Measurements from ENCODE around the gene NUAK1.

NUAK1 gene

DNA sequence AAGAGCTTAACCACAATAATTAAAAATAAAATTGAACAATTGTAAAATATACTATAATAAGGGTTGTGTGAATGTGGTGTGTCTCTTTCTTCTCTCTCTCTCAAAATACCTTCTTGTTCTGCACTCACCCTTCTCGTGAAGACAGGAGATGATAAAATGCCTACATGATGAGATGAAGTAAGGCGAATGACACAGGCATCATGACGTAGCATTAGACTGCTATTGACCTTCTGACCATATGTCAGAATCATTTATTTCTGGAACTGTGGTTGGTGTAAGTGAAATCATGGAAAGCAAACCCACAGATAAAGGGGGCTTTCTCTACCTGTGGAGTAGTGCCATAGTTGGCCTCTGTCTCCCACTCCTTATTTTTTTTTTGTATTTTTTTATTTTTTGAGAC is 37.8 kb upstream of the NUAK1 start:
- ATAC-seq = no peak
- TF ChIP-seq ZNF70 (CRISPR knock-in tag; IDR thresholded peaks at IDR 0.05) = no peak
- TF ChIP-seq ZFP3 (CRISPR knock-in tag; IDR thresholded peaks at IDR 0.05) = no peak
- TF ChIP-seq, protein P1, sequence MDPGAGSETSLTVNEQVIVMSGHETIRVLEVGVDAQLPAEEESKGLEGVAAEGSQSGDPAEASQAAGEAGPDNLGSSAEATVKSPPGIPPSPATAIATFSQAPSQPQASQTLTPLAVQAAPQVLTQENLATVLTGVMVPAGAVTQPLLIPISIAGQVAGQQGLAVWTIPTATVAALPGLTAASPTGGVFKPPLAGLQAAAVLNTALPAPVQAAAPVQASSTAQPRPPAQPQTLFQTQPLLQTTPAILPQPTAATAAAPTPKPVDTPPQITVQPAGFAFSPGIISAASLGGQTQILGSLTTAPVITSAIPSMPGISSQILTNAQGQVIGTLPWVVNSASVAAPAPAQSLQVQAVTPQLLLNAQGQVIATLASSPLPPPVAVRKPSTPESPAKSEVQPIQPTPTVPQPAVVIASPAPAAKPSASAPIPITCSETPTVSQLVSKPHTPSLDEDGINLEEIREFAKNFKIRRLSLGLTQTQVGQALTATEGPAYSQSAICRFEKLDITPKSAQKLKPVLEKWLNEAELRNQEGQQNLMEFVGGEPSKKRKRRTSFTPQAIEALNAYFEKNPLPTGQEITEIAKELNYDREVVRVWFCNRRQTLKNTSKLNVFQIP (CRISPR knock-in tag; IDR thresholded peaks at IDR 0.05; ENCODE audit: borderline replicate concordance, low read depth) = no peak
- TF ChIP-seq, protein P2, sequence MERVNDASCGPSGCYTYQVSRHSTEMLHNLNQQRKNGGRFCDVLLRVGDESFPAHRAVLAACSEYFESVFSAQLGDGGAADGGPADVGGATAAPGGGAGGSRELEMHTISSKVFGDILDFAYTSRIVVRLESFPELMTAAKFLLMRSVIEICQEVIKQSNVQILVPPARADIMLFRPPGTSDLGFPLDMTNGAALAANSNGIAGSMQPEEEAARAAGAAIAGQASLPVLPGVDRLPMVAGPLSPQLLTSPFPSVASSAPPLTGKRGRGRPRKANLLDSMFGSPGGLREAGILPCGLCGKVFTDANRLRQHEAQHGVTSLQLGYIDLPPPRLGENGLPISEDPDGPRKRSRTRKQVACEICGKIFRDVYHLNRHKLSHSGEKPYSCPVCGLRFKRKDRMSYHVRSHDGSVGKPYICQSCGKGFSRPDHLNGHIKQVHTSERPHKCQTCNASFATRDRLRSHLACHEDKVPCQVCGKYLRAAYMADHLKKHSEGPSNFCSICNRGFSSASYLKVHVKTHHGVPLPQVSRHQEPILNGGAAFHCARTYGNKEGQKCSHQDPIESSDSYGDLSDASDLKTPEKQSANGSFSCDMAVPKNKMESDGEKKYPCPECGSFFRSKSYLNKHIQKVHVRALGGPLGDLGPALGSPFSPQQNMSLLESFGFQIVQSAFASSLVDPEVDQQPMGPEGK (CRISPR knock-in tag; IDR thresholded peaks at IDR 0.05; ENCODE audit: borderline replicate concordance) = no peak
- TF ChIP-seq CSDC2 (CRISPR knock-in tag; IDR thresholded peaks at IDR 0.05) = no peak
- no peak for TF ChIP-seq TCF4 (CRISPR knock-in tag; IDR thresholded peaks at IDR 0.05; ENCODE audit: borderline replicate concordance)
- TF ChIP-seq, protein P3, sequence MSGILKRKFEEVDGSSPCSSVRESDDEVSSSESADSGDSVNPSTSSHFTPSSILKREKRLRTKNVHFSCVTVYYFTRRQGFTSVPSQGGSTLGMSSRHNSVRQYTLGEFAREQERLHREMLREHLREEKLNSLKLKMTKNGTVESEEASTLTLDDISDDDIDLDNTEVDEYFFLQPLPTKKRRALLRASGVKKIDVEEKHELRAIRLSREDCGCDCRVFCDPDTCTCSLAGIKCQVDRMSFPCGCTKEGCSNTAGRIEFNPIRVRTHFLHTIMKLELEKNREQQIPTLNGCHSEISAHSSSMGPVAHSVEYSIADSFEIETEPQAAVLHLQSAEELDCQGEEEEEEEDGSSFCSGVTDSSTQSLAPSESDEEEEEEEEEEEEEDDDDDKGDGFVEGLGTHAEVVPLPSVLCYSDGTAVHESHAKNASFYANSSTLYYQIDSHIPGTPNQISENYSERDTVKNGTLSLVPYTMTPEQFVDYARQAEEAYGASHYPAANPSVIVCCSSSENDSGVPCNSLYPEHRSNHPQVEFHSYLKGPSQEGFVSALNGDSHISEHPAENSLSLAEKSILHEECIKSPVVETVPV (CRISPR knock-in tag; IDR thresholded peaks at IDR 0.05) = no peak
- no peak for TF ChIP-seq GLIS3 (CRISPR knock-in tag; IDR thresholded peaks at IDR 0.05)
- TF ChIP-seq, protein P4, sequence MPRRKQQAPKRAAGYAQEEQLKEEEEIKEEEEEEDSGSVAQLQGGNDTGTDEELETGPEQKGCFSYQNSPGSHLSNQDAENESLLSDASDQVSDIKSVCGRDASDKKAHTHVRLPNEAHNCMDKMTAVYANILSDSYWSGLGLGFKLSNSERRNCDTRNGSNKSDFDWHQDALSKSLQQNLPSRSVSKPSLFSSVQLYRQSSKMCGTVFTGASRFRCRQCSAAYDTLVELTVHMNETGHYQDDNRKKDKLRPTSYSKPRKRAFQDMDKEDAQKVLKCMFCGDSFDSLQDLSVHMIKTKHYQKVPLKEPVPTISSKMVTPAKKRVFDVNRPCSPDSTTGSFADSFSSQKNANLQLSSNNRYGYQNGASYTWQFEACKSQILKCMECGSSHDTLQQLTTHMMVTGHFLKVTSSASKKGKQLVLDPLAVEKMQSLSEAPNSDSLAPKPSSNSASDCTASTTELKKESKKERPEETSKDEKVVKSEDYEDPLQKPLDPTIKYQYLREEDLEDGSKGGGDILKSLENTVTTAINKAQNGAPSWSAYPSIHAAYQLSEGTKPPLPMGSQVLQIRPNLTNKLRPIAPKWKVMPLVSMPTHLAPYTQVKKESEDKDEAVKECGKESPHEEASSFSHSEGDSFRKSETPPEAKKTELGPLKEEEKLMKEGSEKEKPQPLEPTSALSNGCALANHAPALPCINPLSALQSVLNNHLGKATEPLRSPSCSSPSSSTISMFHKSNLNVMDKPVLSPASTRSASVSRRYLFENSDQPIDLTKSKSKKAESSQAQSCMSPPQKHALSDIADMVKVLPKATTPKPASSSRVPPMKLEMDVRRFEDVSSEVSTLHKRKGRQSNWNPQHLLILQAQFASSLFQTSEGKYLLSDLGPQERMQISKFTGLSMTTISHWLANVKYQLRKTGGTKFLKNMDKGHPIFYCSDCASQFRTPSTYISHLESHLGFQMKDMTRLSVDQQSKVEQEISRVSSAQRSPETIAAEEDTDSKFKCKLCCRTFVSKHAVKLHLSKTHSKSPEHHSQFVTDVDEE (CRISPR knock-in tag; IDR thresholded peaks at IDR 0.05) = no peak
- no peak for TF ChIP-seq OSR1 (CRISPR knock-in tag; IDR thresholded peaks at IDR 0.05)
- no peak for TF ChIP-seq ZFP30 (CRISPR knock-in tag; IDR thresholded peaks at IDR 0.05)
- no peak for TF ChIP-seq ESRRG (CRISPR knock-in tag; IDR thresholded peaks at IDR 0.05)

DNA sequence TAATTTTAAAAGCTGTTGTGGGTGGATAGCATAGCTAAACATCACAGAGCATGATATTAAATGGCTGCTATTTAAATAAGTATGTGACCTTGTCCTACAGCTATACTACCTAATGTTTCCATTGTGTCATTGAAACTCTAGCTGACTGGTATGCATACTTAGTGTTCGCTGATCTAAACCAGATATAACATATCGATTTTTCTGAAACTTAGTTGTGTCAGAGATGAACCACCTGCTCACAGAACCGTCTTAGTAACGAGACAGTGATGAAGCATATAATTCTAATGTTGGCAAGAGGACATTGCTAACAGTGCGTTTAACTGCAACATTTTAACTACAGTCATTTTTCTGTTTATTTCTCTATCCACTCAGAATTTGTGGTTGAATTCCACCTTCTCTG is 36.1 kb upstream of the NUAK1 start:
- no peak for ATAC-seq
- TF ChIP-seq, protein P3 (CRISPR knock-in tag; IDR thresholded peaks at IDR 0.05) = no peak
- TF ChIP-seq ZNF8 (CRISPR knock-in tag; IDR thresholded peaks at IDR 0.05) (no peak), CSDC2 (CRISPR knock-in tag; IDR thresholded peaks at IDR 0.05) (no peak), RARB (CRISPR knock-in tag; IDR thresholded peaks at IDR 0.05) (no peak), GLIS3 (CRISPR knock-in tag; IDR thresholded peaks at IDR 0.05) (no peak), ZFP3 (CRISPR knock-in tag; IDR thresholded peaks at IDR 0.05) (no peak), ZNF565 (CRISPR knock-in tag; conservative IDR thresholded peaks at IDR 0.05; ENCODE audit: low read depth) (no peak), ZC3H10 (CRISPR knock-in tag; IDR thresholded peaks at IDR 0.05) (no peak), OSR1 (CRISPR knock-in tag; IDR thresholded peaks at IDR 0.05) (no peak), SNAI2 (CRISPR knock-in tag; IDR thresholded peaks at IDR 0.05) (no peak), ZNF70 (CRISPR knock-in tag; IDR thresholded peaks at IDR 0.05) (no peak)
- TF ChIP-seq, protein P1 (CRISPR knock-in tag; IDR thresholded peaks at IDR 0.05; ENCODE audit: borderline replicate concordance, low read depth) = no peak
- TF ChIP-seq, protein P4 (CRISPR knock-in tag; IDR thresholded peaks at IDR 0.05) = no peak
- TF ChIP-seq, protein P5, sequence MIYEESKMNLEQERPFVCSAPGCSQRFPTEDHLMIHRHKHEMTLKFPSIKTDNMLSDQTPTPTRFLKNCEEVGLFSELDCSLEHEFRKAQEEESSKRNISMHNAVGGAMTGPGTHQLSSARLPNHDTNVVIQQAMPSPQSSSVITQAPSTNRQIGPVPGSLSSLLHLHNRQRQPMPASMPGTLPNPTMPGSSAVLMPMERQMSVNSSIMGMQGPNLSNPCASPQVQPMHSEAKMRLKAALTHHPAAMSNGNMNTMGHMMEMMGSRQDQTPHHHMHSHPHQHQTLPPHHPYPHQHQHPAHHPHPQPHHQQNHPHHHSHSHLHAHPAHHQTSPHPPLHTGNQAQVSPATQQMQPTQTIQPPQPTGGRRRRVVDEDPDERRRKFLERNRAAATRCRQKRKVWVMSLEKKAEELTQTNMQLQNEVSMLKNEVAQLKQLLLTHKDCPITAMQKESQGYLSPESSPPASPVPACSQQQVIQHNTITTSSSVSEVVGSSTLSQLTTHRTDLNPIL (CRISPR knock-in tag; IDR thresholded peaks at IDR 0.05; ENCODE audit: low read depth) = no peak
- TF ChIP-seq, protein P2 (CRISPR knock-in tag; IDR thresholded peaks at IDR 0.05; ENCODE audit: borderline replicate concordance) = no peak

Data from SK-N-SH treated with all-trans-retinoic acid at 6 μM for 48 hours (cell line).